ENCODE results near the gene SNX1.

Gene SNX1

GRCh38 chr15:64149424-64149823, 53.6 kb downstream of the SNX1 start:
- Histone ChIP-seq H3K9ac (ENCODE audit: low read length) (no peak overlapping the region), H3K36me3 (ENCODE audit: control insufficient read depth, insufficient read depth, low read length) (peaks cover 10% of the 10 kb centered on the region), H3K27ac (ENCODE audit: low read depth, low read length) (no peak overlapping the region), H3K4me1 (ENCODE audit: control insufficient read depth, insufficient read depth, low read length) (peaks cover 14% of the 10 kb centered on the region), H3K9me3 (ENCODE audit: control insufficient read depth, insufficient read depth, low read depth, low read length) (no peaks in the 10 kb centered on the region), H3K27me3 (ENCODE audit: control insufficient read depth, insufficient read depth, low read length) (peaks cover 19% of the 10 kb centered on the region), H3K4me3 (ENCODE audit: low read depth, low read length) (no peak overlapping the region)

- H3K27me3 ChIP-seq (ENCODE audit: control insufficient read depth, insufficient read depth, low read length) = peaks cover 19% of the 10 kb centered on the region
- H3K36me3 ChIP-seq (ENCODE audit: control insufficient read depth, insufficient read depth, low read length) = peaks cover 12% of the 10 kb centered on the region
- no peaks in the 10 kb centered on the region for H3K9me3 ChIP-seq (ENCODE audit: control insufficient read depth, insufficient read depth, low read depth, low read length)
- peaks cover 14% of the 10 kb centered on the region for H3K4me1 ChIP-seq (ENCODE audit: control insufficient read depth, insufficient read depth, low read length)
- H3K4me3 ChIP-seq (ENCODE audit: low read depth, low read length) = no peak overlapping the region
- no peak overlapping the region for H3K27ac ChIP-seq (ENCODE audit: low read depth, low read length)
- no peak overlapping the region for H3K9ac ChIP-seq (ENCODE audit: low read length)
Measured at GRCh38 chr15:64149893-64150578, 54.3 kb downstream of the SNX1 start.

GRCh38 chr15:64151727-64152506, 56.1 kb downstream of the SNX1 start, which contains the start of gene SNX22:
Gene SNX22 (plus strand): TSS chr15:64151731. CDS start chr15:64151776, 45 bp downstream.
- Histone ChIP-seq H3K9ac (ENCODE audit: low read length) (peak within 1 kb of the TSS; percentile 68), H3K4me3 (ENCODE audit: low read depth, low read length) (peak within 1 kb of the TSS; percentile 94), H3K27ac (ENCODE audit: low read depth, low read length) (no peak within 1 kb of the TSS)

GRCh38 chr15:64152507-64153387, 57.0 kb downstream of the SNX1 start:
- Histone ChIP-seq H3K27ac (ENCODE audit: low read depth, low read length) (no peak overlapping the region), H3K4me3 (ENCODE audit: low read depth, low read length) (peak overlapping the region; percentile 94), H3K36me3 (ENCODE audit: control insufficient read depth, insufficient read depth, low read length) (peaks cover 35% of the 10 kb centered on the region), H3K4me1 (ENCODE audit: control insufficient read depth, insufficient read depth, low read length) (peaks cover 14% of the 10 kb centered on the region), H3K9me3 (ENCODE audit: control insufficient read depth, insufficient read depth, low read depth, low read length) (no peaks in the 10 kb centered on the region), H3K9ac (ENCODE audit: low read length) (peak overlapping the region; percentile 48), H3K27me3 (ENCODE audit: control insufficient read depth, insufficient read depth, low read length) (peaks cover 19% of the 10 kb centered on the region)

More at GRCh38 chr15:64151727-64152506, 56.1 kb downstream of the SNX1 start, which contains the start of gene SNX22:
- H3K4me1 ChIP-seq (ENCODE audit: control insufficient read depth, insufficient read depth, low read length) = peaks cover 14% of the 10 kb centered on the region
- peaks cover 19% of the 10 kb centered on the region for H3K27me3 ChIP-seq (ENCODE audit: control insufficient read depth, insufficient read depth, low read length)
- no peaks in the 10 kb centered on the region for H3K9me3 ChIP-seq (ENCODE audit: control insufficient read depth, insufficient read depth, low read depth, low read length)
- peaks cover 26% of the 10 kb centered on the region for H3K36me3 ChIP-seq (ENCODE audit: control insufficient read depth, insufficient read depth, low read length)

GRCh38 chr15:64153480-64154367, 57.9 kb downstream of the SNX1 start:
- H3K27ac ChIP-seq (ENCODE audit: low read depth, low read length) = no peak overlapping the region
- H3K4me1 ChIP-seq (ENCODE audit: control insufficient read depth, insufficient read depth, low read length) = peaks cover 14% of the 10 kb centered on the region
- peak overlapping the region; percentile 94 for H3K4me3 ChIP-seq (ENCODE audit: low read depth, low read length)
- H3K27me3 ChIP-seq (ENCODE audit: control insufficient read depth, insufficient read depth, low read length) = peaks cover 19% of the 10 kb centered on the region
- peaks cover 45% of the 10 kb centered on the region for H3K36me3 ChIP-seq (ENCODE audit: control insufficient read depth, insufficient read depth, low read length)
- no peaks in the 10 kb centered on the region for H3K9me3 ChIP-seq (ENCODE audit: control insufficient read depth, insufficient read depth, low read depth, low read length)
- H3K9ac ChIP-seq (ENCODE audit: low read length) = no peak overlapping the region

- peaks cover 12% of the 10 kb centered on the region for H3K4me1 ChIP-seq (ENCODE audit: control insufficient read depth, insufficient read depth, low read length)
- H3K4me3 ChIP-seq (ENCODE audit: low read depth, low read length) = no peak overlapping the region
- no peaks in the 10 kb centered on the region for H3K9me3 ChIP-seq (ENCODE audit: control insufficient read depth, insufficient read depth, low read depth, low read length)
- peaks cover 19% of the 10 kb centered on the region for H3K27me3 ChIP-seq (ENCODE audit: control insufficient read depth, insufficient read depth, low read length)
- no peak overlapping the region for H3K27ac ChIP-seq (ENCODE audit: low read depth, low read length)
- H3K9ac ChIP-seq (ENCODE audit: low read length) = no peak overlapping the region
- peaks cover 67% of the 10 kb centered on the region for H3K36me3 ChIP-seq (ENCODE audit: control insufficient read depth, insufficient read depth, low read length)
Measured at GRCh38 chr15:64155802-64156651, 60.2 kb downstream of the SNX1 start.

GRCh38 chr15:64156652-64157331, 61.0 kb downstream of the SNX1 start:
- Histone ChIP-seq H3K27me3 (ENCODE audit: control insufficient read depth, insufficient read depth, low read length) (peaks cover 17% of the 10 kb centered on the region), H3K27ac (ENCODE audit: low read depth, low read length) (no peak overlapping the region), H3K9me3 (ENCODE audit: control insufficient read depth, insufficient read depth, low read depth, low read length) (no peaks in the 10 kb centered on the region), H3K4me1 (ENCODE audit: control insufficient read depth, insufficient read depth, low read length) (peaks cover 13% of the 10 kb centered on the region), H3K4me3 (ENCODE audit: low read depth, low read length) (no peak overlapping the region), H3K9ac (ENCODE audit: low read length) (no peak overlapping the region), H3K36me3 (ENCODE audit: control insufficient read depth, insufficient read depth, low read length) (peaks cover 71% of the 10 kb centered on the region)

GRCh38 chr15:64157599-64158125, 61.9 kb downstream of the SNX1 start:
- H3K27me3 ChIP-seq (ENCODE audit: control insufficient read depth, insufficient read depth, low read length) = peaks cover 8% of the 10 kb centered on the region
- peaks cover 12% of the 10 kb centered on the region for H3K4me1 ChIP-seq (ENCODE audit: control insufficient read depth, insufficient read depth, low read length)
- no peak overlapping the region for H3K4me3 ChIP-seq (ENCODE audit: low read depth, low read length)
- no peaks in the 10 kb centered on the region for H3K9me3 ChIP-seq (ENCODE audit: control insufficient read depth, insufficient read depth, low read depth, low read length)
- H3K27ac ChIP-seq (ENCODE audit: low read depth, low read length) = no peak overlapping the region
- no peak overlapping the region for H3K9ac ChIP-seq (ENCODE audit: low read length)
- H3K36me3 ChIP-seq (ENCODE audit: control insufficient read depth, insufficient read depth, low read length) = peaks cover 73% of the 10 kb centered on the region

All from HUES6 (cell line).